ENCODE measurements around the gene CPTP. TPM values are rescaled to one million over a fixed set of nuclear protein-coding genes. Genes with fewer than 3 reads are reported as not detected.
"Not testable (repeated sequence)": the region's sequence is repeated elsewhere in the genome, so short reads cannot be mapped to it uniquely, and the experiment has no call there.

CPTP gene
- total and polyA plus RNA-seq, 8 donors, result 6.6 to 226 (median 22.8) TPM

DNA sequence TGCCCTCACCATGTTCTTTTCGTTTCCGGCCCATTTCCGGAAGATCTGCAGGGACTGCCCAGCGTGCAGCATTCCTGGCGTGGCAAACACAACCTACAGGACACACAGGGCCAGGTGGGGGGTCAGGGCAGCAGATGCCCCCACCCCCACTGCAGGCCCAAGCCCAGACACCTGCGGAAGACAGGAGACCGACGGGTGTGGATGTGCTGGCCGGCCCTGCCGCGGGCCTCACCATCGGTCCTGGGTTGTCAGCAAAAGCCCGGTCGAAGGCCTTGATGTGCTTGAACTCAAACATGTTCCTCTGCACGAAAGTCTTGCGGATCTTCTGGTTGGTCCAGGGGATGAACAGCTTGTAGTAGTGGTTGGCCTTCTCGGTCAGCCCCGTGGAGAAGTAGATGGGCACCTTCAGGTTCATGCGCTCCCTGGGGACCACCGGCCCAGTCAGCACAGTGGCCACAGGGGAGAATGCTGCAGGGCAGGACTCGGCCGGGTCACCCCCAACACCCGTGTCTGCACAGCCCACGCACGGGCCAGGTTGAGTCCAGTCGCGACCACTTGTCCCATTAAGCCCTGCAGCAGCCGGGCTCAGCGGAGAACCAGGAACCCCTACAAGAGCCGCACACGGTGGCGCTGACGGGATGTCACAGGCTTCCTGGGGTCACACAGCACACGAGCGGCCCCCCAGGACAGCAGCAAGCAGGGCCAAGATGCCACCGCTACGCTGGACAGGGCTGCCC is 10.9 kb upstream of the CPTP start:
- TF ChIP-seq, protein P1, sequence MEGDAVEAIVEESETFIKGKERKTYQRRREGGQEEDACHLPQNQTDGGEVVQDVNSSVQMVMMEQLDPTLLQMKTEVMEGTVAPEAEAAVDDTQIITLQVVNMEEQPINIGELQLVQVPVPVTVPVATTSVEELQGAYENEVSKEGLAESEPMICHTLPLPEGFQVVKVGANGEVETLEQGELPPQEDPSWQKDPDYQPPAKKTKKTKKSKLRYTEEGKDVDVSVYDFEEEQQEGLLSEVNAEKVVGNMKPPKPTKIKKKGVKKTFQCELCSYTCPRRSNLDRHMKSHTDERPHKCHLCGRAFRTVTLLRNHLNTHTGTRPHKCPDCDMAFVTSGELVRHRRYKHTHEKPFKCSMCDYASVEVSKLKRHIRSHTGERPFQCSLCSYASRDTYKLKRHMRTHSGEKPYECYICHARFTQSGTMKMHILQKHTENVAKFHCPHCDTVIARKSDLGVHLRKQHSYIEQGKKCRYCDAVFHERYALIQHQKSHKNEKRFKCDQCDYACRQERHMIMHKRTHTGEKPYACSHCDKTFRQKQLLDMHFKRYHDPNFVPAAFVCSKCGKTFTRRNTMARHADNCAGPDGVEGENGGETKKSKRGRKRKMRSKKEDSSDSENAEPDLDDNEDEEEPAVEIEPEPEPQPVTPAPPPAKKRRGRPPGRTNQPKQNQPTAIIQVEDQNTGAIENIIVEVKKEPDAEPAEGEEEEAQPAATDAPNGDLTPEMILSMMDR (IDR thresholded peaks at IDR 0.05), result no peak
- TF ChIP-seq POLR2AphosphoS5 (IDR thresholded peaks at IDR 0.05) (no peak), EP300 (IDR thresholded peaks at IDR 0.05) (no peak), POLR2A (IDR thresholded peaks at IDR 0.05) (no peak)
- H3K9me3 ChIP-seq, result no peaks in the 10 kb centered on the region
- WGBS, 5 donors, result 83 to 93% (median 91%) methylated on average over 32 to 37 of the region's 37 CpGs
- H3K4me3 ChIP-seq, result no peak overlapping the region
- H3K27me3 ChIP-seq, result no peaks in the 10 kb centered on the region
- DNase-seq, result no peak
- intact Hi-C loops (cut with DNase I; ENCODE audit: low total_unique reads), result no loop called here
- H3K4me1 ChIP-seq, result peaks cover 24 to 56% (median 42%) of the 10 kb centered on the region in 4 donors
- peaks cover 34 to 73% (median 69%) of the 10 kb centered on the region in 4 donors for H3K36me3 ChIP-seq
- no peak overlapping the region for H3K27ac ChIP-seq

DNA sequence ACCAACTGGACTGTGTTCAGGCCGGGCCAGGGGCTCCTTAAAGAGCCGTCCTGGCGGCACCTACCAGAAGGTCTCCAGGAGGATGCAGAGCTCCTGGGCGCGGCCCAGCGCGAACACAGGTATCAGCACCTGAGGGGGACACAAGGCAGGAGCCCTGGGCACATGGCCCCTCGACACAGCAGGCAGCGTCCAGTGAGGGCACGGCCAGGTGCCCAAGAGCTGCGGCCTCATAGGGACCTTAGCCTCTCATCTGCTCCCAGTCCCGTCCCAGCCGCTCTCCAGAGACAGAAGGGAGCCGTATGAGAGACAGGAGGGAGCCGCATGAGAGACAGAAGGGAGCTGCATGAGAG is 10.4 kb upstream of the CPTP start:
- intact Hi-C loops (cut with DNase I; ENCODE audit: low total_unique reads), result no loop called here
- peaks cover 27 to 56% (median 42%) of the 10 kb centered on the region in 4 donors for H3K4me1 ChIP-seq
- no peak for DNase-seq
- no peaks in the 10 kb centered on the region for H3K9me3 ChIP-seq
- peaks cover 37 to 79% (median 74%) of the 10 kb centered on the region in 4 donors for H3K36me3 ChIP-seq
- H3K27me3 ChIP-seq, result no peaks in the 10 kb centered on the region
- H3K27ac ChIP-seq, result no peak overlapping the region
- TF ChIP-seq, protein P1 (IDR thresholded peaks at IDR 0.05), result no peak
- TF ChIP-seq EP300 (IDR thresholded peaks at IDR 0.05) (no peak), POLR2AphosphoS5 (IDR thresholded peaks at IDR 0.05) (no peak), POLR2A (IDR thresholded peaks at IDR 0.05) (no peak)
- H3K4me3 ChIP-seq, result no peak overlapping the region
- 91 to 96% (median 93%) methylated on average over 15 of the region's 15 CpGs for WGBS, 5 donors

DNA sequence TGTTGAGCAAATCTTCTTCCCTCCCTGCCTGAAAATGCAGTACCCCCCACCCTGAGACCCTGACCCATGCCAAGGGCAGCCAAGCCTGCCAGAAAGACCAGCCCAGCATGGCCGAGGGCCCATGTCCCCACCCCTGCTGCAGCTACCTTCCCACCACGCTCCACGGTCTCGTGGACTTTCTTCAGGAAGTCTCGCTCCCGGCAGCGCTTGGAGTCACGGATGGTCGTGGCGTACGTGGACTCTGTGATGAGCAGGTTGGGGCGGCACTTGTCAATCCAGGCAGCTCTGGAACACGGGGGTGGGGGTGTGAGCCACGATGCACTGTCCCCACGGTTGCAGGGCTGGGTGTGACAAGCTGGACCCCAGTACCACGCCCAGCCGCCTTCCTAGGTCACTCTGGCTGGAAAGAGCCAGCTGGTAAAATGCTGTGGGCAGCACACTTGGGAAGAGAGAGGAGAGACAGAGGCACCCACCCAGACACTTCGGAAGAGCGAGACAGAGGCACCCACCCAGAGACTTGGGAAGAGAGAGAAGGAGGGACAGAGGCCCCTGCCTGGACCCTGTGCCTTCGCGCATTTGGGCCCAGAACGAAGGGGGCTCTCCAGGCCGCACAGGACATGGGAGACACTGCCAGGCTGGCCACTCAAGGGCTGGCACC is 9.8 kb upstream of the CPTP start:
- intact Hi-C loops (cut with DNase I; ENCODE audit: low total_unique reads), result no loop called here
- Histone ChIP-seq H3K36me3 (peaks cover 41 to 85% (median 80%) of the 10 kb centered on the region in 4 donors), H3K9me3 (no peaks in the 10 kb centered on the region), H3K27ac (peak overlapping the region in 2 of 5 donors; percentile 9 to 42), H3K27me3 (no peaks in the 10 kb centered on the region), H3K4me3 (no peak overlapping the region), H3K4me1 (peaks cover 21 to 54% (median 39%) of the 10 kb centered on the region in 4 donors)
- WGBS, 5 donors, result 86 to 91% (median 90%) methylated on average over 23 of the region's 23 CpGs
- TF ChIP-seq POLR2A (IDR thresholded peaks at IDR 0.05) (no peak), POLR2AphosphoS5 (IDR thresholded peaks at IDR 0.05) (no peak), EP300 (IDR thresholded peaks at IDR 0.05) (no peak)
- TF ChIP-seq, protein P1 (IDR thresholded peaks at IDR 0.05), result no peak
- DNase-seq, result no peak

DNA sequence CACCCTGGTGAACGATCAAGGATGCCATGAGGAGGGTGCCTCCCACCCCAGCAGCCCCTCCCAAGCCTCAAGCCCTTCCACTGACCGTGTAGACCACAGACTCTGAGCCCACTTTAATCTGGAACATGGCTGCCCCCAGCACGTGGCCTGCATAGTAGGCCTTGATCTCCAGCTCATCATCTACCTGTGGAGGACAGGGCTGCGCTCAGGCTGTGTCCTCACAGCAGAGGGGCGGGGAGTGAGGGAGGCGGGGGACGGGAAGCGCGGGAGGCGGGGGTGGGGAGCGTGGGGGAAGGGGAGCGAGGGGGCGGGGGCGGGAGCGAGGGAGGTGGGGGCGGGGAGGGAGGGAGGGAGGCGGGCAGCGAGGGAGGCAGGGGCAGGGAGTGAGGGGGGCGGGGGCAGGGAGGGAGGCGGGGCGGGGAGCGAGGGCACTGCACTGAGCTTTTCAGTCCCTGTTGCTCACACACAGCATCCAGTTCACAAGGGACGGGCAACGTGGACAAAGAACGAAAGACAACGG is 9.1 kb upstream of the CPTP start:
- no peak for DNase-seq
- TF ChIP-seq, protein P1 (IDR thresholded peaks at IDR 0.05), result no peak
- TF ChIP-seq POLR2AphosphoS5 (IDR thresholded peaks at IDR 0.05), result no peak
- Histone ChIP-seq H3K36me3 (peaks cover 41 to 87% (median 80%) of the 10 kb centered on the region in 4 donors), H3K27ac (peak overlapping the region in 2 of 5 donors; percentile 9 to 42), H3K4me3 (no peak overlapping the region), H3K27me3 (no peaks in the 10 kb centered on the region), H3K4me1 (peaks cover 19 to 54% (median 34%) of the 10 kb centered on the region in 4 donors), H3K9me3 (no peaks in the 10 kb centered on the region)
- WGBS, 5 donors, result 70 to 75% (median 74%) methylated on average over 14 to 26 of the region's 26 CpGs
- intact Hi-C loops (cut with DNase I; ENCODE audit: low total_unique reads), result no loop called here

DNA sequence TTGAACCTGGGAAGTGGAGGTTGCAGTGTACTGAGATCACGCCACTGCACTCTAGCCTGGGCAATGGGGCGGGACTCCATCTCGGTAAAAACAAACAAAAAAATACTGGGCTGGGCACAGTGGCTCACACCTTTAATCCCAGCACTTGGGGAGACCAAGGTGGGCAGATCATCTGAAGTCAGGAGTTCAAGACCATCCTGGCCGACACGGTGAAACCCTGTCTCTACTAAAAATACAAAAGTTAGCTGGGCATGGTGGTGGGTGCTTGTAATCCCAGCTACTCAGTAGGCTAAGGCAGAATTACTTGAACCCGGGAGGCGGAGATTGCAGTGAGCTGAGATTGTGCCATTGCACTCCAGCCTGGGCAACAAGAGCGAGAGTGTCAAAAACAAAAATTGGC is 8.4 kb upstream of the CPTP start:
- peaks cover 41 to 87% (median 80%) of the 10 kb centered on the region in 4 donors for H3K36me3 ChIP-seq
- H3K9me3 ChIP-seq; H3K27me3 ChIP-seq; H3K4me3 ChIP-seq; intact Hi-C loops (cut with DNase I; ENCODE audit: low total_unique reads); DNase-seq: not testable (repeated sequence)
- peaks cover 24 to 56% (median 40%) of the 10 kb centered on the region in 4 donors for H3K4me1 ChIP-seq
- WGBS, 5 donors, result 83 to 89% (median 84%) methylated on average over 8 of the region's 8 CpGs
- H3K27ac ChIP-seq, result peak overlapping the region in 1 of 5 donors; percentile 41
